Stimulated activated CD8-positive, alpha-beta memory T cell treated with anti-CD3 and anti-CD28 coated beads, Interleukin-4, amount 100 ng/mL, for 4 hours (primary cell): Measurements from ENCODE around the gene GUCA1C.

Experiments used
- DNase-seq, 2 donors: peaks; one replicate each; pipeline ENCODE4 v3.0.0-alpha.2; 2020; ENCODE audit warnings: low read depth in 2 of 2, low spot score in 1 of 2

Gene GUCA1C

GRCh38 chr3:108909799-108910198 lies 43.9 kb downstream of the GUCA1C start:
- DNase-seq = no peak

GRCh38 chr3:108907194-108907593 lies 46.5 kb downstream of the GUCA1C start:
- no peak for DNase-seq

GRCh38 chr3:108899530-108899929 lies 54.1 kb downstream of the GUCA1C start:
- no peak for DNase-seq

GRCh38 chr3:108897883-108898282 lies 55.8 kb downstream of the GUCA1C start:
- no peak for DNase-seq

GRCh38 chr3:108894981-108895380 lies 58.7 kb downstream of the GUCA1C start:
- DNase-seq = no peak

- DNase-seq = no peak
Observed at GRCh38 chr3:108891833-108892232, 61.8 kb downstream of the GUCA1C start.

- DNase-seq = no peak
Observed at GRCh38 chr3:108887777-108888176, 65.9 kb downstream of the GUCA1C start.

- no peak for DNase-seq
Observed at GRCh38 chr3:108887121-108887520, 66.6 kb downstream of the GUCA1C start.

- DNase-seq = no peak
Observed at GRCh38 chr3:108883373-108883772, 70.3 kb downstream of the GUCA1C start.

- DNase-seq = no peak
Observed at GRCh38 chr3:108882762-108883161, 70.9 kb downstream of the GUCA1C start.

GRCh38 chr3:108879915-108880314 lies 73.8 kb downstream of the GUCA1C start:
- no peak for DNase-seq

GRCh38 chr3:108877901-108878300 lies 75.8 kb downstream of the GUCA1C start:
- DNase-seq = no peak

GRCh38 chr3:108863799-108864135 lies 89.9 kb downstream of the GUCA1C start:
- no peak for DNase-seq

- DNase-seq = no peak
Observed at GRCh38 chr3:108862865-108863798, 90.5 kb downstream of the GUCA1C start.

GRCh38 chr3:108861401-108861800 lies 92.3 kb downstream of the GUCA1C start:
- DNase-seq = no peak
